Vagina (tissue), 2 donors: Measurements from ENCODE around the gene TMEM39B. TPM values are rescaled to one million over a fixed set of nuclear protein-coding genes. Genes with fewer than 3 reads are reported as not detected.
"Not testable (repeated sequence)": the region's sequence is repeated elsewhere in the genome, so short reads cannot be mapped to it uniquely, and the experiment has no call there.

Experiments
- DNase-seq, 2 donors: peaks; one replicate each; pipeline ENCODE4 v3.0.0-alpha.2; 2017; ENCODE audit errors: extremely low spot score in 2 of 2
- H3K27ac ChIP-seq: fragments of 200-600 bp; sonication (generic); one replicate; pipeline ENCODE4 v1.5.1; 2019
- H3K27me3 ChIP-seq: fragments of 200-600 bp; sonication (generic); one replicate; pipeline ENCODE4 v1.5.1; 2019
- H3K36me3 ChIP-seq, 2 donors: fragments of 200-600 bp; sonication (generic); one replicate each; pipeline ENCODE4 v1.5.1; 2017 to 2019
- H3K4me1 ChIP-seq: fragments of 200-600 bp; sonication (generic); one replicate; pipeline ENCODE4 v1.5.1; 2019
- H3K4me3 ChIP-seq, 2 donors: fragments of 200-600 bp; sonication (generic); 1 replicate in 1 of 2; 2 replicates in 1 of 2; pipeline ENCODE4 v1.5.1; 2016 to 2019
- H3K9me3 ChIP-seq: fragments of 200-600 bp; sonication (generic); one replicate; pipeline ENCODE4 v1.5.1; 2019
- CTCF ChIP-seq, 3 experiments: fragments of 450-650 bp in 2 of 3; fragments of 200-600 bp in 1 of 3; sonication (generic) in 1 of 3; IDR thresholded peaks; one replicate each; pipeline ENCODE4 v1.5.1; 2017 to 2019; ENCODE audit warnings: antibody characterized with exemption in 3 of 3, mild to moderate bottlenecking in 2 of 3, moderate library complexity in 2 of 3
- POLR2A ChIP-seq, 2 donors: fragments of 450-650 bp; IDR thresholded peaks; one replicate each; pipeline ENCODE4 v1.6.1; 2017; ENCODE audit warnings: antibody characterized with exemption in 2 of 2, mild to moderate bottlenecking in 2 of 2, moderate library complexity in 2 of 2
- POLR2AphosphoS5 ChIP-seq, 2 donors: sonication (generic); formaldehyde crosslinking; IDR thresholded peaks; one replicate each; pipeline ENCODE4 v1.9.0; 2017; ENCODE audit warnings: antibody characterized with exemption in 2 of 2, mild to moderate bottlenecking in 2 of 2, low read depth in 1 of 2; ENCODE audit not compliant: insufficient read depth in 1 of 2
- intact Hi-C: fragments of 100-400 bp; cut with DNase I; formaldehyde crosslinking; loops from one replicate; pipeline ENCODE4 v1.15.1; 2023
- total RNA-seq: library from RNA; depleted of rRNA; stranded (reverse); fragments of >200 nt; gene quantifications from one replicate; pipeline ENCODE4 v1.2.3, GENCODE V29; 2016

Gene TMEM39B
- total RNA-seq, 1 donor from 2014 or later: 8.3 TPM

GRCh38 chr1:32111789-32112188 lies 39.0 kb downstream of the TMEM39B start:
- H3K27me3 ChIP-seq: no peaks in the 10 kb centered on the region
- no peaks in the 10 kb centered on the region for H3K36me3 ChIP-seq
- DNase-seq: no peak
- H3K4me3 ChIP-seq: no peak overlapping the region
- intact Hi-C loops: no loop called here
- H3K4me1 ChIP-seq: peaks cover 71% of the 10 kb centered on the region
- no peaks in the 10 kb centered on the region for H3K9me3 ChIP-seq
- no peak overlapping the region for H3K27ac ChIP-seq
- no peak for TF ChIP-seq CTCF (IDR thresholded peaks at IDR 0.05)
- TF ChIP-seq POLR2A (IDR thresholded peaks at IDR 0.05): no peak
- no peak for TF ChIP-seq POLR2AphosphoS5 (IDR thresholded peaks at IDR 0.05; ENCODE audit: insufficient read depth in 1 of 2, low read depth in 1 of 2)

GRCh38 chr1:32112806-32113375 lies 40.2 kb downstream of the TMEM39B start:
- no peaks in the 10 kb centered on the region for H3K9me3 ChIP-seq
- no peaks in the 10 kb centered on the region for H3K27me3 ChIP-seq
- intact Hi-C loops: no loop called here
- no peak for DNase-seq
- H3K27ac ChIP-seq: no peak overlapping the region
- no peak overlapping the region for H3K4me3 ChIP-seq
- peaks cover 69% of the 10 kb centered on the region for H3K4me1 ChIP-seq
- no peaks in the 10 kb centered on the region for H3K36me3 ChIP-seq
- no peak for TF ChIP-seq POLR2A (IDR thresholded peaks at IDR 0.05)
- no peak for TF ChIP-seq POLR2AphosphoS5 (IDR thresholded peaks at IDR 0.05; ENCODE audit: insufficient read depth in 1 of 2, low read depth in 1 of 2)
- TF ChIP-seq CTCF (IDR thresholded peaks at IDR 0.05): no peak

- H3K36me3 ChIP-seq, H3K9me3 ChIP-seq, H3K4me3 ChIP-seq, DNase-seq, H3K27ac ChIP-seq, intact Hi-C loops, H3K27me3 ChIP-seq: not testable (repeated sequence)
- peaks cover 69% of the 10 kb centered on the region for H3K4me1 ChIP-seq
Measured at GRCh38 chr1:32113436-32113835, 40.7 kb downstream of the TMEM39B start.

GRCh38 chr1:32114420-32114819 lies 41.7 kb downstream of the TMEM39B start:
- TF ChIP-seq POLR2AphosphoS5 (IDR thresholded peaks at IDR 0.05; ENCODE audit: insufficient read depth in 1 of 2, low read depth in 1 of 2) (no peak), POLR2A (IDR thresholded peaks at IDR 0.05) (no peak), CTCF (IDR thresholded peaks at IDR 0.05) (no peak)
- intact Hi-C loops: no loop called here
- no peak overlapping the region for H3K4me3 ChIP-seq
- DNase-seq: no peak
- H3K27ac ChIP-seq: no peak overlapping the region
- H3K36me3 ChIP-seq: no peaks in the 10 kb centered on the region
- H3K4me1 ChIP-seq: peaks cover 66% of the 10 kb centered on the region
- H3K27me3 ChIP-seq: no peaks in the 10 kb centered on the region
- no peaks in the 10 kb centered on the region for H3K9me3 ChIP-seq

GRCh38 chr1:32115496-32115895 lies 42.8 kb downstream of the TMEM39B start:
- no peaks in the 10 kb centered on the region for H3K27me3 ChIP-seq
- no peak for DNase-seq
- H3K36me3 ChIP-seq: no peaks in the 10 kb centered on the region
- H3K9me3 ChIP-seq: no peaks in the 10 kb centered on the region
- TF ChIP-seq CTCF (IDR thresholded peaks at IDR 0.05): no peak
- TF ChIP-seq POLR2AphosphoS5 (IDR thresholded peaks at IDR 0.05; ENCODE audit: insufficient read depth in 1 of 2, low read depth in 1 of 2): no peak
- TF ChIP-seq POLR2A (IDR thresholded peaks at IDR 0.05): no peak
- H3K4me1 ChIP-seq: peaks cover 63% of the 10 kb centered on the region
- H3K27ac ChIP-seq: no peak overlapping the region
- no peak overlapping the region for H3K4me3 ChIP-seq
- intact Hi-C loops: no loop called here
